GM12878 (cell line): Measurements from ENCODE around the gene SLC38A2. TPM values are rescaled to one million over a fixed set of nuclear protein-coding genes. Genes with fewer than 3 reads are reported as not detected.

Experiments
- ATAC-seq: fragments of 200-7000 bp; cut with Tn5 transposase; 3 replicates; pipeline ENCODE4 v1.9.1; 2020; ENCODE audit warnings: mild to moderate bottlenecking, moderate library complexity
- BruUV-seq: library from RNA; stranded (reverse); fragments of 400-500 nt; replicated peaks from 2 replicates; lab custom pipeline; 2021; lab: Mats Ljungman, UMichigan
- CTCF ChIA-PET: fragments of 300-600 bp; sonication (Branson Sonifier 250); formaldehyde crosslinking; extraction: SDS; loops from one replicate; lab custom pipeline; 2021; ENCODE audit warnings: inconsistent platforms; lab: Yijun Ruan, JAX
- POLR2A ChIA-PET: fragments of 350-600 bp; formaldehyde crosslinking; extraction: SDS; loops from one replicate; lab custom pipeline; 2021; ENCODE audit warnings: inconsistent platforms; lab: Charles Lee
- RAD21 ChIA-PET: fragments of 300-600 bp; sonication (Branson Sonifier 250); formaldehyde crosslinking; loops from one replicate; lab custom pipeline; 2023; ENCODE audit warnings: antibody characterized with exemption; ENCODE audit not compliant: unreplicated experiment; lab: Charles Lee
- SMC1A ChIA-PET: fragments of 300-600 bp; sonication (Branson Sonifier 250); formaldehyde crosslinking; loops from one replicate; lab custom pipeline; 2023; ENCODE audit not compliant: unreplicated experiment, uncharacterized antibody; lab: Charles Lee
- DNase-seq: peaks from one replicate; pipeline ENCODE4 v3.0.0-alpha.2; 2011; ENCODE audit warnings: low read depth, low spot score
- FAIRE-seq: peaks from 3 replicates; lab custom pipeline; 2011; peaks lifted over from hg19 to GRCh38; lab: Jason Lieb, UNC
- H2AFZ ChIP-seq: 2 replicates; pipeline ENCODE4 v1.6.0; 2011; ENCODE audit warnings: low read depth, low read length, control low read depth; ENCODE audit not compliant: control insufficient read depth
- H3K27ac ChIP-seq: 2 replicates; pipeline ENCODE4 v1.5.1; 2011; ENCODE audit warnings: control low read depth; ENCODE audit not compliant: control insufficient read depth, insufficient read depth
- H3K27me3 ChIP-seq, 2 experiments: replicated peaks in 1 of 2; 2 replicates each; pipeline versions ENCODE4 v1.6.0 to v1.6.1; 2011; ENCODE audit warnings: low read length in 1 of 2; ENCODE audit not compliant: control insufficient read depth in 2 of 2, insufficient read depth in 2 of 2
- H3K36me3 ChIP-seq, 2 experiments: 2 replicates each; pipeline ENCODE4 v1.5.1; 2011; ENCODE audit warnings: low read length in 1 of 2; ENCODE audit not compliant: control insufficient read depth in 2 of 2, insufficient read depth in 2 of 2
- H3K4me1 ChIP-seq: 2 replicates; pipeline ENCODE4 v1.6.1; 2011; ENCODE audit warnings: mild to moderate bottlenecking, low read length, moderate library complexity, mixed read lengths; ENCODE audit not compliant: control insufficient read depth, insufficient read depth
- H3K4me2 ChIP-seq: 2 replicates; pipeline ENCODE4 v1.6.0; 2011; ENCODE audit warnings: control low read depth; ENCODE audit not compliant: control insufficient read depth, insufficient read depth
- H3K4me3 ChIP-seq: fragments of 200-600 bp; sonication (generic); 2 replicates; pipeline ENCODE4 v1.5.1; 2016
- H3K79me2 ChIP-seq: 2 replicates; pipeline ENCODE4 v1.6.0; 2011; ENCODE audit warnings: low read length; ENCODE audit not compliant: control insufficient read depth, insufficient read depth
- H3K9ac ChIP-seq: 2 replicates; pipeline ENCODE4 v1.8.0; 2011; ENCODE audit warnings: low read length, control low read depth, mixed read lengths; ENCODE audit not compliant: control insufficient read depth, insufficient read depth
- H3K9me3 ChIP-seq: replicated peaks from 3 replicates; pipeline ENCODE4 v1.5.1; 2011; ENCODE audit warnings: mild to moderate bottlenecking, low read length; ENCODE audit not compliant: control insufficient read depth, insufficient read depth
- H4K20me1 ChIP-seq: 2 replicates; pipeline ENCODE4 v1.6.0; 2011; ENCODE audit not compliant: control insufficient read depth, insufficient read depth
- BHLHE40 ChIP-seq, 2 experiments: fragments of 450-650 bp in 1 of 2; IDR thresholded peaks; 2 replicates each; pipeline ENCODE4 v1.6.1; 2011 to 2017; ENCODE audit warnings: low read depth in 2 of 2, borderline replicate concordance in 1 of 2, improper control_type of control experiment in 1 of 2, low read length in 1 of 2, mild to moderate bottlenecking in 1 of 2
- EP300 ChIP-seq, 2 experiments: fragments of 150-350 bp in 1 of 2; IDR thresholded peaks; 2 replicates each; pipeline ENCODE4 v1.6.1; 2011 to 2012; ENCODE audit warnings: low read depth in 2 of 2, low read length in 2 of 2, borderline replicate concordance in 1 of 2, improper control_type of control experiment in 1 of 2, inconsistent platforms in 1 of 2; ENCODE audit not compliant: control insufficient read depth in 1 of 2
- EZH2 ChIP-seq: IDR thresholded peaks from 2 replicates; pipeline ENCODE4 v1.6.1; 2012; ENCODE audit warnings: low read depth, mild to moderate bottlenecking, control low read depth, inconsistent platforms, low read length, borderline replicate concordance; ENCODE audit not compliant: control insufficient read depth
- IKZF2 ChIP-seq, 2 experiments: fragments of 450-650 bp; IDR thresholded peaks; 2 replicates each; pipeline ENCODE4 v1.6.1; 2017; ENCODE audit warnings: mild to moderate bottlenecking in 2 of 2, moderate library complexity in 2 of 2
- KAT2A ChIP-seq: conservative IDR thresholded peaks from 2 replicates; pipeline ENCODE4 v1.6.1; 2011; ENCODE audit warnings: low read depth, low read length; ENCODE audit not compliant: control insufficient read depth
- MTA2 ChIP-seq: fragments of 450-650 bp; IDR thresholded peaks from 2 replicates; pipeline ENCODE4 v1.6.1; 2016; ENCODE audit warnings: low read depth, mild to moderate bottlenecking, moderate library complexity
- NR2F1 ChIP-seq: fragments of 450-650 bp; conservative IDR thresholded peaks from 2 replicates; pipeline ENCODE4 v1.6.1; 2017; ENCODE audit warnings: mild to moderate bottlenecking
- ZNF384 ChIP-seq: IDR thresholded peaks from 2 replicates; pipeline ENCODE4 v1.6.1; 2012; ENCODE audit warnings: low read depth, mild to moderate bottlenecking, low read length, improper control_type of control experiment, borderline replicate concordance
- ZZZ3 ChIP-seq: IDR thresholded peaks from 2 replicates; pipeline ENCODE4 v1.6.1; 2011; ENCODE audit warnings: low read depth; ENCODE audit not compliant: control insufficient read depth, insufficient read length
- WGBS: methylation state at CpG from one replicate; pipeline ENCODE4 v1.1.6; 2016; ENCODE audit warnings: low lambda C conversion rate; ENCODE audit not compliant: insufficient replicate concordance, insufficient coverage; ENCODE audit errors: missing lambda C conversion rate; 5-methylcytosine and 5-hydroxymethylcytosine counted together
- in situ Hi-C: fragments of 300-500 bp; cut with MboI; formaldehyde crosslinking; loops from 9 replicates; pipeline ENCODE4 v1.14.3; 2018; ENCODE audit warnings: mixed read lengths
- intact Hi-C: fragments of 100-400 bp; cut with micrococcal nuclease; formaldehyde crosslinking; loops from one replicate; pipeline ENCODE4 v1.14.2; 2022; ENCODE audit not compliant: unreplicated experiment
- polyA plus RNA-seq, 11 experiments: library from polyadenylated mRNA; depleted of rRNA in 4 of 11; unstranded in 6 of 11; stranded (reverse) in 5 of 11; fragments of >200 nt; fragmentation: Nextera tagmentation in 4 of 11; fragmentation: Illumina TruSeq in 1 of 11; extraction: Ambion mirVana in 4 of 11; extraction: Trizol in 1 of 11; gene quantifications; 1 replicate in 1 of 11; 2 replicates in 10 of 11; pipeline versions ENCODE4 v1.2.1 to v1.2.3, GENCODE V29; 2011 to 2016; ENCODE audit warnings: inconsistent platforms in 2 of 11, missing spikeins in 2 of 11, low read depth in 1 of 11
- total RNA-seq, 4 experiments: library from RNA; depleted of rRNA in 3 of 4; stranded (reverse); fragments of >200 nt in 3 of 4; fragmentation: Illumina TruSeq in 1 of 4; extraction: Trizol in 1 of 4; gene quantifications; 2 replicates each; pipeline versions ENCODE4 v1.2.1 to v1.2.3, GENCODE V29; 2013 to 2021
- TF ChIP-seq, protein P1 (sequence below): fragments of 450-650 bp; formaldehyde crosslinking; IDR thresholded peaks from 2 replicates; pipeline ENCODE4 v1.4.0; 2020; ENCODE audit warnings: mild to moderate bottlenecking, moderate library complexity

The SLC38A2 gene
- total and polyA plus RNA-seq, 10 of the 15 experiments (the other 5 are each of a cell fraction or from before 2014, with no cell fraction given), result 36.2 to 118 (median 79.8) TPM

DNA sequence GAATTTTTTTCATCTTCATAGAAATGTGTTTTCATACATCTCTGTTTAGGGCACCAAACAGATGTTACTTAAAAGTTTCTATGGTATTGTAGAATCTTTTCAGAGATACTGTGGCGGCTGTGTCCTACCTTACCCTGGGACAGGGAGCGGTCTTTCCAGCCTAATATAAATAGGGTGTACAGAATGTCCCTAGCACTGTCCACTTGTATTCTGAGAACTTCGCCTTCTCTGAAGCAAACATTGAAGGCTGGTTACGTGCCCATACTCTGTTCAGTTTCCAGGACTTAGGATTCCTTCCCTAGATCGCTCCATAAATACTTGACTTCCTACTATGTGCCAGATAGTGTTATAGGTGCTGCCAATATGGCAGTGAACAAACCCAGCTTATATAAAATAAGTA, 24.3 kb upstream of the SLC38A2 start:
- ATAC-seq (no peak), FAIRE-seq (no peak), DNase-seq (no peak)
- no peaks in the 10 kb centered on the region; the same call in 2 of the 3 replicates for H3K9me3 ChIP-seq
- no peaks in the 10 kb centered on the region for H3K27me3 ChIP-seq
- WGBS, result 98% methylated on average over 5 of the region's 5 CpGs
- no TSS peak for BruUV-seq
- intact Hi-C loops (no loop called here), in situ Hi-C loops (no loop called here)
- H4K20me1 ChIP-seq, result no peaks in the 10 kb centered on the region
- H3K36me3 ChIP-seq, result no peaks in the 10 kb centered on the region
- POLR2A ChIA-PET, result interaction anchor here (0.6 kb wide), 1 partner anchor 46 kb away, joined by 3 read pairs; no protein-coding TSS in a partner anchor
- no peak overlapping the region for H2AFZ ChIP-seq
- H3K79me2 ChIP-seq, result no peaks in the 10 kb centered on the region; the same call in 1 of the 2 replicates
- RAD21 ChIA-PET, result no interaction called here
- SMC1A ChIA-PET, result interaction anchor here (1.0 to 2.6 kb wide), 4 partner anchors 7 to 77 kb away, joined by 3 to 9 read pairs (median 3); no protein-coding TSS in a partner anchor
- H3K9ac ChIP-seq, result no peak overlapping the region
- H3K4me1 ChIP-seq, result peaks cover 12% of the 10 kb centered on the region
- H3K4me3 ChIP-seq, result no peak overlapping the region
- TF ChIP-seq IKZF2 (IDR thresholded peaks at IDR 0.05) (no peak), ZNF384 (no peak), ZZZ3 (no peak), EP300 (IDR thresholded peaks at IDR 0.05; ENCODE audit: borderline replicate concordance in 1 of 2, control insufficient read depth in 1 of 2, low read depth in 2 of 2, low read length in 2 of 2) (no peak), EZH2 (no peak), KAT2A (no peak), NR2F1 (no peak), BHLHE40 (IDR thresholded peaks at IDR 0.05; ENCODE audit: borderline replicate concordance in 1 of 2, low read depth in 2 of 2, low read length in 1 of 2) (no peak), MTA2 (no peak)
- TF ChIP-seq, protein P1, sequence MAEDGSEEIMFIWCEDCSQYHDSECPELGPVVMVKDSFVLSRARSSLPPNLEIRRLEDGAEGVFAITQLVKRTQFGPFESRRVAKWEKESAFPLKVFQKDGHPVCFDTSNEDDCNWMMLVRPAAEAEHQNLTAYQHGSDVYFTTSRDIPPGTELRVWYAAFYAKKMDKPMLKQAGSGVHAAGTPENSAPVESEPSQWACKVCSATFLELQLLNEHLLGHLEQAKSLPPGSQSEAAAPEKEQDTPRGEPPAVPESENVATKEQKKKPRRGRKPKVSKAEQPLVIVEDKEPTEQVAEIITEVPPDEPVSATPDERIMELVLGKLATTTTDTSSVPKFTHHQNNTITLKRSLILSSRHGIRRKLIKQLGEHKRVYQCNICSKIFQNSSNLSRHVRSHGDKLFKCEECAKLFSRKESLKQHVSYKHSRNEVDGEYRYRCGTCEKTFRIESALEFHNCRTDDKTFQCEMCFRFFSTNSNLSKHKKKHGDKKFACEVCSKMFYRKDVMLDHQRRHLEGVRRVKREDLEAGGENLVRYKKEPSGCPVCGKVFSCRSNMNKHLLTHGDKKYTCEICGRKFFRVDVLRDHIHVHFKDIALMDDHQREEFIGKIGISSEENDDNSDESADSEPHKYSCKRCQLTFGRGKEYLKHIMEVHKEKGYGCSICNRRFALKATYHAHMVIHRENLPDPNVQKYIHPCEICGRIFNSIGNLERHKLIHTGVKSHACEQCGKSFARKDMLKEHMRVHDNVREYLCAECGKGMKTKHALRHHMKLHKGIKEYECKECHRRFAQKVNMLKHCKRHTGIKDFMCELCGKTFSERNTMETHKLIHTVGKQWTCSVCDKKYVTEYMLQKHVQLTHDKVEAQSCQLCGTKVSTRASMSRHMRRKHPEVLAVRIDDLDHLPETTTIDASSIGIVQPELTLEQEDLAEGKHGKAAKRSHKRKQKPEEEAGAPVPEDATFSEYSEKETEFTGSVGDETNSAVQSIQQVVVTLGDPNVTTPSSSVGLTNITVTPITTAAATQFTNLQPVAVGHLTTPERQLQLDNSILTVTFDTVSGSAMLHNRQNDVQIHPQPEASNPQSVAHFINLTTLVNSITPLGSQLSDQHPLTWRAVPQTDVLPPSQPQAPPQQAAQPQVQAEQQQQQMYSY (CRISPR knock-in tag), result no peak
- H3K27ac ChIP-seq, result no peak overlapping the region
- CTCF ChIA-PET, result interaction anchor here (0.8 kb wide), 1 partner anchor 41 kb away, joined by 3 read pairs; no protein-coding TSS in a partner anchor
- H3K4me2 ChIP-seq, result no peak overlapping the region
